GM12878 (cell line): ENCODE measurements around the gene RAB25. TPM values are rescaled to one million over a fixed set of nuclear protein-coding genes. Genes with fewer than 3 reads are reported as not detected.
A peak's percentile ranks its signal among the peaks of the same experiment; 100 is the strongest.

ENCODE experiments used
- ATAC-seq: fragments of 200-7000 bp; cut with Tn5 transposase; 3 replicates; pipeline ENCODE4 v1.9.1; 2020; ENCODE audit warnings: mild to moderate bottlenecking, moderate library complexity
- BruUV-seq: library from RNA; stranded (reverse); fragments of 400-500 nt; replicated peaks from 2 replicates; lab custom pipeline; 2021; lab: Mats Ljungman, UMichigan
- CTCF ChIA-PET: fragments of 300-600 bp; sonication (Branson Sonifier 250); formaldehyde crosslinking; extraction: SDS; loops from one replicate; lab custom pipeline; 2021; ENCODE audit warnings: inconsistent platforms; lab: Yijun Ruan, JAX
- POLR2A ChIA-PET: fragments of 350-600 bp; formaldehyde crosslinking; extraction: SDS; loops from one replicate; lab custom pipeline; 2021; ENCODE audit warnings: inconsistent platforms; lab: Charles Lee
- RAD21 ChIA-PET: fragments of 300-600 bp; sonication (Branson Sonifier 250); formaldehyde crosslinking; loops from one replicate; lab custom pipeline; 2023; ENCODE audit warnings: antibody characterized with exemption; ENCODE audit not compliant: unreplicated experiment; lab: Charles Lee
- SMC1A ChIA-PET: fragments of 300-600 bp; sonication (Branson Sonifier 250); formaldehyde crosslinking; loops from one replicate; lab custom pipeline; 2023; ENCODE audit not compliant: unreplicated experiment, uncharacterized antibody; lab: Charles Lee
- DNase-seq: peaks from one replicate; pipeline ENCODE4 v3.0.0-alpha.2; 2011; ENCODE audit warnings: low read depth, low spot score
- FAIRE-seq: peaks from 3 replicates; lab custom pipeline; 2011; peaks lifted over from hg19 to GRCh38; lab: Jason Lieb, UNC
- H2AFZ ChIP-seq: 2 replicates; pipeline ENCODE4 v1.6.0; 2011; ENCODE audit warnings: low read depth, low read length, control low read depth; ENCODE audit not compliant: control insufficient read depth
- H3K27ac ChIP-seq: 2 replicates; pipeline ENCODE4 v1.5.1; 2011; ENCODE audit warnings: control low read depth; ENCODE audit not compliant: control insufficient read depth, insufficient read depth
- H3K27me3 ChIP-seq, 2 experiments: replicated peaks in 1 of 2; 2 replicates each; pipeline versions ENCODE4 v1.6.0 to v1.6.1; 2011; ENCODE audit warnings: low read length in 1 of 2; ENCODE audit not compliant: control insufficient read depth in 2 of 2, insufficient read depth in 2 of 2
- H3K36me3 ChIP-seq, 2 experiments: 2 replicates each; pipeline ENCODE4 v1.5.1; 2011; ENCODE audit warnings: low read length in 1 of 2; ENCODE audit not compliant: control insufficient read depth in 2 of 2, insufficient read depth in 2 of 2
- H3K4me1 ChIP-seq: 2 replicates; pipeline ENCODE4 v1.6.1; 2011; ENCODE audit warnings: mild to moderate bottlenecking, low read length, moderate library complexity, mixed read lengths; ENCODE audit not compliant: control insufficient read depth, insufficient read depth
- H3K4me2 ChIP-seq: 2 replicates; pipeline ENCODE4 v1.6.0; 2011; ENCODE audit warnings: control low read depth; ENCODE audit not compliant: control insufficient read depth, insufficient read depth
- H3K4me3 ChIP-seq: fragments of 200-600 bp; sonication (generic); 2 replicates; pipeline ENCODE4 v1.5.1; 2016
- H3K79me2 ChIP-seq: 2 replicates; pipeline ENCODE4 v1.6.0; 2011; ENCODE audit warnings: low read length; ENCODE audit not compliant: control insufficient read depth, insufficient read depth
- H3K9ac ChIP-seq: 2 replicates; pipeline ENCODE4 v1.8.0; 2011; ENCODE audit warnings: low read length, control low read depth, mixed read lengths; ENCODE audit not compliant: control insufficient read depth, insufficient read depth
- H3K9me3 ChIP-seq: replicated peaks from 3 replicates; pipeline ENCODE4 v1.5.1; 2011; ENCODE audit warnings: mild to moderate bottlenecking, low read length; ENCODE audit not compliant: control insufficient read depth, insufficient read depth
- H4K20me1 ChIP-seq: 2 replicates; pipeline ENCODE4 v1.6.0; 2011; ENCODE audit not compliant: control insufficient read depth, insufficient read depth
- CREM ChIP-seq: IDR thresholded peaks from 2 replicates; pipeline ENCODE4 v1.6.1; 2014; ENCODE audit warnings: antibody characterized with exemption, low read depth
- CTCF ChIP-seq, 3 experiments: IDR thresholded peaks in 2 of 3; conservative IDR thresholded peaks in 1 of 3; 2 replicates each; pipeline ENCODE4 v1.5.1; 2011; ENCODE audit warnings: low read depth in 3 of 3, low read length in 3 of 3, mild to moderate bottlenecking in 3 of 3, control low read depth in 2 of 3, moderate library complexity in 2 of 3, inconsistent platforms in 1 of 3, mixed read lengths in 1 of 3; ENCODE audit not compliant: control insufficient read depth in 2 of 3, insufficient read depth in 1 of 3; ENCODE audit errors: extremely low read depth in 1 of 3
- E4F1 ChIP-seq: fragments of 450-650 bp; IDR thresholded peaks from 2 replicates; pipeline ENCODE4 v1.6.1; 2018; ENCODE audit warnings: borderline replicate concordance, mild to moderate bottlenecking; ENCODE audit not compliant: partially characterized antibody
- ESRRA ChIP-seq: IDR thresholded peaks from 2 replicates; pipeline ENCODE4 v1.6.1; 2012; ENCODE audit warnings: mild to moderate bottlenecking, low read length, improper control_type of control experiment
- JUNB ChIP-seq: IDR thresholded peaks from 2 replicates; pipeline ENCODE4 v1.6.1; 2016; ENCODE audit warnings: antibody characterized with exemption, mild to moderate bottlenecking
- NR2F1 ChIP-seq: fragments of 450-650 bp; conservative IDR thresholded peaks from 2 replicates; pipeline ENCODE4 v1.6.1; 2017; ENCODE audit warnings: mild to moderate bottlenecking
- RELA ChIP-seq: fragments of 450-650 bp; IDR thresholded peaks from 2 replicates; pipeline ENCODE4 v1.8.0; 2014; ENCODE audit warnings: borderline replicate concordance; ENCODE audit not compliant: partially characterized antibody
- SPI1 ChIP-seq: IDR thresholded peaks from 2 replicates; pipeline ENCODE4 v1.6.1; 2011; ENCODE audit warnings: low read depth, mild to moderate bottlenecking, low read length, moderate library complexity, borderline replicate concordance; ENCODE audit not compliant: insufficient read depth
- SREBF2 ChIP-seq: IDR thresholded peaks from 2 replicates; pipeline ENCODE4 v1.6.1; 2012; ENCODE audit warnings: mild to moderate bottlenecking, low read length
- WGBS: methylation state at CpG from one replicate; pipeline ENCODE4 v1.1.6; 2016; ENCODE audit warnings: low lambda C conversion rate; ENCODE audit not compliant: insufficient replicate concordance, insufficient coverage; ENCODE audit errors: missing lambda C conversion rate; 5-methylcytosine and 5-hydroxymethylcytosine counted together
- in situ Hi-C: fragments of 300-500 bp; cut with MboI; formaldehyde crosslinking; loops from 9 replicates; pipeline ENCODE4 v1.14.3; 2018; ENCODE audit warnings: mixed read lengths
- intact Hi-C: fragments of 100-400 bp; cut with micrococcal nuclease; formaldehyde crosslinking; loops from one replicate; pipeline ENCODE4 v1.14.2; 2022; ENCODE audit not compliant: unreplicated experiment
- polyA plus RNA-seq, 11 experiments: library from polyadenylated mRNA; depleted of rRNA in 4 of 11; unstranded in 6 of 11; stranded (reverse) in 5 of 11; fragments of >200 nt; fragmentation: Nextera tagmentation in 4 of 11; fragmentation: Illumina TruSeq in 1 of 11; extraction: Ambion mirVana in 4 of 11; extraction: Trizol in 1 of 11; gene quantifications; 1 replicate in 1 of 11; 2 replicates in 10 of 11; pipeline versions ENCODE4 v1.2.1 to v1.2.3, GENCODE V29; 2011 to 2016; ENCODE audit warnings: inconsistent platforms in 2 of 11, missing spikeins in 2 of 11, low read depth in 1 of 11
- total RNA-seq, 4 experiments: library from RNA; depleted of rRNA in 3 of 4; stranded (reverse); fragments of >200 nt in 3 of 4; fragmentation: Illumina TruSeq in 1 of 4; extraction: Trizol in 1 of 4; gene quantifications; 2 replicates each; pipeline versions ENCODE4 v1.2.1 to v1.2.3, GENCODE V29; 2013 to 2021
- TF ChIP-seq, protein P1 (sequence below): IDR thresholded peaks from 2 replicates; pipeline ENCODE4 v1.6.1; 2012; ENCODE audit warnings: low read depth, low read length, improper control_type of control experiment

Gene RAB25
- total and polyA plus RNA-seq, 10 of the 15 experiments (the other 5 are each of a cell fraction or from before 2014, with no cell fraction given): 0.16 to 0.36 (median 0.22) TPM; not detected in 7

DNA sequence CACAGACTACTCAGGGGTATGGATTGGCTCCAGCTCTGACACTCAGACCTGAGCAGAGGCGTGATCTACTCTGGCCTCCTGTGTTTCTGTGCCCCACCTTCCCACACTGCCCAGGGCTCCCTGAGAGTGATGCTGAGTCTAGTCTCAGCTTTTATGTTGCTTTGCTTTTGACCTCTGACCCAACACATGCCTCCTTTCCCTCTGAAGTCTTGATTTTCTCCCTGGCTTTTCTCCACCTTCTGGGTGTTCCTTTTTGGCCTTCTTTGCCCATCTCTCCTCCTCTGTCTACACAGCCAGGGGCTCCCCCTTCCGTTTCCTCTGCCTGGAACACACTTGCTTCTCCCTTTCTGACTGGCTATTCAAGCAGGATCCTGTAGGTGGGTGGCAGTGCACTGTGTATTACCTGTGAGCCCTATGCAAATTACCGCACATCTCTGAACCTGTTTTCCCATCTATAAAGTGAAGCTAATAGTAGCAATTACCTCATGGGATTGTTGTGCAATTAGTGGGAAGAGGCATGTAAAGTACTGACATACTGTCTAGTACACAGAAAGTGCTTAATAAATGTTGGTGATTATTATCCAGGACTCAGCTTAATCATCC, 35.0 kb downstream of the RAB25 start:
- no peak overlapping the region for H3K4me3 ChIP-seq
- peak overlapping the region; percentile 36; the same call in 1 of the 2 replicates for H3K9ac ChIP-seq
- intact Hi-C loops: loop anchor here (1.0 to 10.0 kb wide), 3 partner anchors 34 to 221 kb away; partner anchors contain the start of genes SMG5 and TMEM79
- H2AFZ ChIP-seq: peak overlapping the region; percentile 24
- H3K4me2 ChIP-seq: peak overlapping the region; percentile 74
- no TSS peak for BruUV-seq
- DNase-seq: no peak
- no peak for FAIRE-seq
- ChIA-PET RAD21 (interaction anchor here (1.2 to 22.4 kb wide), 5 partner anchors 11 to 129 kb away, joined by 5 to 695 read pairs (median 7); partner anchors contain the start of gene LMNA), CTCF (interaction anchor here (0.7 to 21.5 kb wide), 30 partner anchors 8 to 238 kb away, joined by 3 to 1294 read pairs (median 4); partner anchors contain the start of genes LMNA, MEX3A, PMF1 and SMG5), SMC1A (interaction anchor here (1.2 to 23.8 kb wide), 8 partner anchors 9 to 158 kb away, joined by 3 to 874 read pairs (median 11); partner anchors contain the start of genes LMNA and MEX3A), POLR2A (interaction anchor here (0.5 to 6.8 kb wide), 10 partner anchors 13 to 130 kb away, joined by 3 to 89 read pairs (median 6); partner anchors contain the start of genes LMNA and PMF1)
- TF ChIP-seq SREBF2: no peak
- TF ChIP-seq NR2F1: peak; percentile 57; the same call in 1 of the 2 replicates
- TF ChIP-seq SPI1: no peak
- no peak for TF ChIP-seq ESRRA
- TF ChIP-seq CTCF (IDR thresholded peaks at IDR 0.05 in 2 of 3, conservative IDR thresholded peaks at IDR 0.05 in 1 of 3; ENCODE audit: control insufficient read depth in 2 of 3, extremely low read depth in 1 of 3, insufficient read depth in 1 of 3, low read depth in 3 of 3, low read length in 3 of 3): peak in 1 of 3 experiments; percentile 10; a peak in 1 of 6 replicates
- no peak for TF ChIP-seq JUNB
- TF ChIP-seq CREM: no peak
- TF ChIP-seq E4F1: no peak
- no peak for TF ChIP-seq RELA
- TF ChIP-seq, protein P1, sequence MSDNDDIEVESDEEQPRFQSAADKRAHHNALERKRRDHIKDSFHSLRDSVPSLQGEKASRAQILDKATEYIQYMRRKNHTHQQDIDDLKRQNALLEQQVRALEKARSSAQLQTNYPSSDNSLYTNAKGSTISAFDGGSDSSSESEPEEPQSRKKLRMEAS: no peak
- peak; percentile 17 for ATAC-seq
- H4K20me1 ChIP-seq: no peaks in the 10 kb centered on the region
- peaks cover 2% of the 10 kb centered on the region; the same call in 1 of the 2 replicates for H3K79me2 ChIP-seq
- no peaks in the 10 kb centered on the region for H3K9me3 ChIP-seq
- WGBS: 17% methylated on average over 3 of the region's 3 CpGs
- H3K27ac ChIP-seq: peak overlapping the region; percentile 79
- no peaks in the 10 kb centered on the region for H3K27me3 ChIP-seq
- H3K4me1 ChIP-seq: peaks cover 38% of the 10 kb centered on the region
- in situ Hi-C loops: no loop called here
- no peaks in the 10 kb centered on the region for H3K36me3 ChIP-seq
